SU-DHL-6 (cell line): ENCODE results near the gene SEC23A.

Source experiments
- CTCF ChIP-seq: fragments of 200-600 bp; sonication (generic); IDR thresholded peaks from one replicate; pipeline ENCODE4 v1.5.1; 2017; ENCODE audit warnings: antibody characterized with exemption, mild to moderate bottlenecking, low read length, moderate library complexity; ENCODE audit not compliant: insufficient read depth, poor library complexity, severe bottlenecking
- EZH2phosphoT487 ChIP-seq: fragments of 200-600 bp; sonication (generic), shearing (Covaris generic); conservative IDR thresholded peaks from 2 replicates; pipeline ENCODE4 v1.6.1; 2018; ENCODE audit warnings: mild to moderate bottlenecking, antibody characterized with exemption, low read length, moderate library complexity, mixed read lengths

GRCh38 chr14:38992067-38992844 is 110.8 kb downstream of the SEC23A start:
- no peak for TF ChIP-seq CTCF
- no peak for TF ChIP-seq EZH2phosphoT487
